CD4-positive, CD25-positive, alpha-beta regulatory T cell (primary cell): ENCODE measurements around the gene ZNF414. TPM values are rescaled to one million over a fixed set of nuclear protein-coding genes. Genes with fewer than 3 reads are reported as not detected.

ENCODE experiments used
- ATAC-seq, 2 donors: fragments of 150-1000 bp; cut with Tn5 transposase; one replicate each; pipeline ENCODE4 v1.10.0; 2021; ENCODE audit warnings: low read depth in 2 of 2, moderate number of reproducible peaks in 2 of 2, moderate library complexity in 1 of 2
- DNase-seq, 3 donors: peaks; one replicate each; pipeline versions ENCODE4 v3.0.0 to v3.0.0-alpha.2; 2012 to 2022; ENCODE audit warnings: mixed read lengths in 1 of 3
- H3K27ac ChIP-seq: one replicate; pipeline ENCODE4 v1.7.0; 2013; ENCODE audit warnings: mild to moderate bottlenecking, low read length; ENCODE audit not compliant: insufficient read depth, poor library complexity, severe bottlenecking
- H3K27me3 ChIP-seq: one replicate; pipeline ENCODE4 v1.7.0; 2013; ENCODE audit warnings: low read length; ENCODE audit not compliant: control insufficient read depth, insufficient read depth
- H3K36me3 ChIP-seq: one replicate; pipeline ENCODE4 v1.7.0; 2013; ENCODE audit warnings: mild to moderate bottlenecking, low read length, moderate library complexity; ENCODE audit not compliant: control insufficient read depth, insufficient read depth
- H3K4me1 ChIP-seq: 2 replicates; pipeline ENCODE4 v1.7.0; 2013; ENCODE audit warnings: mild to moderate bottlenecking, low read length; ENCODE audit not compliant: insufficient read depth, control insufficient read depth, poor library complexity, severe bottlenecking
- H3K4me3 ChIP-seq: one replicate; pipeline ENCODE4 v1.7.0; 2013; ENCODE audit warnings: low read depth, mild to moderate bottlenecking, low read length, moderate library complexity
- H3K9me3 ChIP-seq, 2 experiments: 1 replicate in 1 of 2; 2 replicates in 1 of 2; pipeline ENCODE4 v1.7.0; 2013; ENCODE audit warnings: low read length in 2 of 2, mild to moderate bottlenecking in 1 of 2, moderate library complexity in 1 of 2; ENCODE audit not compliant: control insufficient read depth in 2 of 2
- H3K27ac Mint-ChIP-seq, 3 donors: one replicate each; pipeline ENCODE4 v1.8.0; 2020 to 2022; ENCODE audit warnings: mild to moderate bottlenecking in 3 of 3, mixed read lengths in 3 of 3, moderate library complexity in 2 of 3
- H3K27me3 Mint-ChIP-seq: one replicate; pipeline ENCODE4 v1.8.0; 2022; ENCODE audit warnings: mild to moderate bottlenecking, mixed read lengths
- H3K36me3 Mint-ChIP-seq: one replicate; pipeline ENCODE4 v1.8.0; 2020; ENCODE audit warnings: mixed read lengths
- H3K4me1 Mint-ChIP-seq, 4 donors: one replicate each; pipeline ENCODE4 v1.8.0; 2020 to 2022; ENCODE audit warnings: mixed read lengths in 4 of 4, mild to moderate bottlenecking in 1 of 4
- H3K4me3 Mint-ChIP-seq, 4 donors: one replicate each; pipeline ENCODE4 v1.8.0; 2020 to 2022; ENCODE audit warnings: mild to moderate bottlenecking in 4 of 4, mixed read lengths in 4 of 4, moderate library complexity in 3 of 4
- H3K9me3 Mint-ChIP-seq, 7 donors: one replicate each; pipeline ENCODE4 v1.8.0; 2020 to 2022; ENCODE audit warnings: mixed read lengths in 7 of 7, mild to moderate bottlenecking in 3 of 7, moderate library complexity in 2 of 7
- polyA plus RNA-seq, 4 donors: library from polyadenylated mRNA; unstranded; fragments of 300-500 nt; fragmentation: Illumina TruSeq; gene quantifications; one replicate each; pipeline ENCODE4 v1.2.3, GENCODE V29; 2021
- total RNA-seq: library from RNA; stranded (reverse); gene quantifications from one replicate; pipeline ENCODE4 v1.2.3, GENCODE V29; 2022

Gene ZNF414
- total and polyA plus RNA-seq, 5 donors from 2014 or later, result 9.7 to 35.1 (median 12.9) TPM

- Mint-ChIP-seq H3K36me3 (no peaks in the 10 kb centered on the region), H3K27ac (no peak overlapping the region), H3K9me3 (peaks cover 0 to 1% (median 0%) of the 10 kb centered on the region in 7 donors), H3K4me3 (no peak overlapping the region), H3K27me3 (no peaks in the 10 kb centered on the region), H3K4me1 (peaks cover 0 to 18% (median 7%) of the 10 kb centered on the region in 4 donors)
- Histone ChIP-seq H3K27me3 (no peaks in the 10 kb centered on the region), H3K36me3 (no peaks in the 10 kb centered on the region), H3K9me3 (no peaks in the 10 kb centered on the region), H3K4me1 (peaks cover 2% of the 10 kb centered on the region), H3K4me3 (no peak overlapping the region), H3K27ac (no peak overlapping the region)
- DNase-seq (no peak), ATAC-seq (no peak)
Observed at GRCh38 chr19:8499048-8499833, 14.7 kb downstream of the ZNF414 start.

GRCh38 chr19:8498295-8498694, 15.7 kb downstream of the ZNF414 start:
- Mint-ChIP-seq H3K4me3 (no peak overlapping the region), H3K9me3 (peaks cover 0 to under 1% (median 0%) of the 10 kb centered on the region in 7 donors), H3K27me3 (no peaks in the 10 kb centered on the region), H3K36me3 (no peaks in the 10 kb centered on the region), H3K4me1 (peaks cover 0 to 23% (median 7%) of the 10 kb centered on the region in 4 donors), H3K27ac (no peak overlapping the region)
- no peak for DNase-seq
- no peak for ATAC-seq
- no peaks in the 10 kb centered on the region for H3K9me3 ChIP-seq
- H3K27me3 ChIP-seq, result no peaks in the 10 kb centered on the region
- H3K4me3 ChIP-seq, result no peak overlapping the region
- H3K4me1 ChIP-seq, result peaks cover 6% of the 10 kb centered on the region
- no peak overlapping the region for H3K27ac ChIP-seq
- no peaks in the 10 kb centered on the region for H3K36me3 ChIP-seq

- H3K36me3 ChIP-seq, result no peaks in the 10 kb centered on the region
- no peak for DNase-seq
Observed at GRCh38 chr19:8494158-8494557, 19.8 kb downstream of the ZNF414 start.

GRCh38 chr19:8491574-8491973, 22.4 kb downstream of the ZNF414 start:
- peaks cover 0 to 1% (median 0%) of the 10 kb centered on the region in 7 donors for H3K9me3 Mint-ChIP-seq
- Histone ChIP-seq H3K9me3 (no peaks in the 10 kb centered on the region), H3K27ac (no peak overlapping the region), H3K4me3 (no peak overlapping the region), H3K36me3 (peaks cover 22% of the 10 kb centered on the region), H3K27me3 (no peaks in the 10 kb centered on the region), H3K4me1 (peaks cover 22% of the 10 kb centered on the region)
- peaks cover 19% of the 10 kb centered on the region for H3K36me3 Mint-ChIP-seq
- no peak overlapping the region for H3K4me3 Mint-ChIP-seq
- peak overlapping the region in 2 of 3 donors; percentile 26 to 73 for H3K27ac Mint-ChIP-seq
- ATAC-seq (no peak), DNase-seq (no peak)
- H3K4me1 Mint-ChIP-seq, result peaks cover 0 to 45% (median 16%) of the 10 kb centered on the region in 4 donors
- H3K27me3 Mint-ChIP-seq, result no peaks in the 10 kb centered on the region

More at GRCh38 chr19:8494158-8494557, 19.8 kb downstream of the ZNF414 start:
- H3K36me3 Mint-ChIP-seq, result no peaks in the 10 kb centered on the region
- H3K27ac Mint-ChIP-seq, result peak overlapping the region; percentile 36 to 68 (median 60)
- ATAC-seq, result no peak
- Histone ChIP-seq H3K4me1 (peaks cover 6% of the 10 kb centered on the region), H3K4me3 (no peak overlapping the region), H3K9me3 (no peaks in the 10 kb centered on the region), H3K27ac (no peak overlapping the region), H3K27me3 (no peaks in the 10 kb centered on the region)
- H3K9me3 Mint-ChIP-seq, result peaks cover 0 to 1% (median 0%) of the 10 kb centered on the region in 7 donors
- H3K4me3 Mint-ChIP-seq, result no peak overlapping the region
- H3K27me3 Mint-ChIP-seq, result no peaks in the 10 kb centered on the region
- peaks cover 0 to 24% (median 3%) of the 10 kb centered on the region in 4 donors for H3K4me1 Mint-ChIP-seq

- Mint-ChIP-seq H3K27ac (peak overlapping the region in 1 of 3 donors; percentile 26), H3K27me3 (no peaks in the 10 kb centered on the region), H3K36me3 (peaks cover 22% of the 10 kb centered on the region), H3K4me1 (peaks cover 0 to 49% (median 18%) of the 10 kb centered on the region in 4 donors), H3K9me3 (peaks cover 0 to 1% (median 0%) of the 10 kb centered on the region in 7 donors), H3K4me3 (no peak overlapping the region)
- H3K27me3 ChIP-seq, result no peaks in the 10 kb centered on the region
- DNase-seq, result no peak
- no peaks in the 10 kb centered on the region for H3K9me3 ChIP-seq
- no peak overlapping the region for H3K27ac ChIP-seq
- H3K4me1 ChIP-seq, result peaks cover 24% of the 10 kb centered on the region
- H3K4me3 ChIP-seq, result no peak overlapping the region
- H3K36me3 ChIP-seq, result peaks cover 29% of the 10 kb centered on the region
- ATAC-seq, result no peak
Observed at GRCh38 chr19:8490873-8491272, 23.1 kb downstream of the ZNF414 start.

GRCh38 chr19:8490395-8490760, 23.6 kb downstream of the ZNF414 start:
- peaks cover 0 to 1% (median 0%) of the 10 kb centered on the region in 7 donors for H3K9me3 Mint-ChIP-seq
- ATAC-seq, result no peak
- H3K27me3 Mint-ChIP-seq, result no peaks in the 10 kb centered on the region
- Histone ChIP-seq H3K4me1 (peaks cover 24% of the 10 kb centered on the region), H3K27me3 (no peaks in the 10 kb centered on the region), H3K27ac (no peak overlapping the region), H3K9me3 (no peaks in the 10 kb centered on the region), H3K4me3 (no peak overlapping the region), H3K36me3 (peaks cover 34% of the 10 kb centered on the region)
- H3K27ac Mint-ChIP-seq, result no peak overlapping the region
- peaks cover 22% of the 10 kb centered on the region for H3K36me3 Mint-ChIP-seq
- no peak for DNase-seq
- H3K4me3 Mint-ChIP-seq, result no peak overlapping the region
- H3K4me1 Mint-ChIP-seq, result peaks cover 0 to 45% (median 17%) of the 10 kb centered on the region in 4 donors

GRCh38 chr19:8489561-8490394, 24.2 kb downstream of the ZNF414 start:
- Histone ChIP-seq H3K9me3 (no peaks in the 10 kb centered on the region), H3K36me3 (peaks cover 40% of the 10 kb centered on the region), H3K4me1 (peaks cover 24% of the 10 kb centered on the region), H3K27me3 (no peaks in the 10 kb centered on the region), H3K4me3 (no peak overlapping the region), H3K27ac (no peak overlapping the region)
- H3K27ac Mint-ChIP-seq, result no peak overlapping the region
- H3K36me3 Mint-ChIP-seq, result peaks cover 28% of the 10 kb centered on the region
- H3K27me3 Mint-ChIP-seq, result no peaks in the 10 kb centered on the region
- ATAC-seq, result no peak
- peaks cover 0 to 42% (median 15%) of the 10 kb centered on the region in 4 donors for H3K4me1 Mint-ChIP-seq
- H3K4me3 Mint-ChIP-seq, result no peak overlapping the region
- no peak for DNase-seq
- H3K9me3 Mint-ChIP-seq, result peaks cover 0 to 1% (median 0%) of the 10 kb centered on the region in 7 donors
